ENCODE data around the gene FYTTD1.
"Not testable (repeated sequence)": the region's sequence is repeated elsewhere in the genome, so short reads cannot be mapped to it uniquely, and the experiment has no call there.

Gene FYTTD1

GRCh38 chr3:197727878-197728277 is 21.8 kb upstream of the FYTTD1 start:
- H3K4me3 ChIP-seq (ENCODE audit: low read length); H3K4me1 ChIP-seq (ENCODE audit: control insufficient read depth, insufficient read depth, low read length); H3K9ac ChIP-seq (ENCODE audit: low read length); H3K36me3 ChIP-seq (ENCODE audit: control insufficient read depth, insufficient read depth, low read length); H3K9me3 ChIP-seq (ENCODE audit: control insufficient read depth, low read length); H3K27me3 ChIP-seq (ENCODE audit: control insufficient read depth, insufficient read depth, low read length): not testable (repeated sequence)

DNA sequence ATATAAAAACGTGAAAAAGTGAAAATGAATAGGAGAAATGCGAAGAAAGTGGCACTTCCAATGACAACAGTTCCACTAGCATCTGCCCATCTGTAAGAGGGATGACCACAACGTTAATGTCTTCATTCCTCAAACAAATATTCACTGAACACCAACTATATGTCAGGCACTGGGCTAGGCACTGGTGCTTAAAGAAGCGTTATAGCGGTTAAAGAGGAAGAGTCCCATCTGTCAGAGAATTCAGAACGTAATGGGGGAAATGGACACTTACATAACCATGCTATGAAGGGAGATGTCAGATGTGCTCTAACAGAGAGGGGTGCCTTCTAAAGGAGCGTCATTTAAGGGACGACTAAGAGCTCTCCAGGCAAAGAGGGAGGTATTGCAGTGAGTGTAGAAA is 21.2 kb upstream of the FYTTD1 start:
- Histone ChIP-seq H3K27me3 (ENCODE audit: control insufficient read depth, insufficient read depth, low read length) (no peaks in the 10 kb centered on the region), H3K9me3 (ENCODE audit: control insufficient read depth, low read length) (no peaks in the 10 kb centered on the region), H3K36me3 (ENCODE audit: control insufficient read depth, insufficient read depth, low read length) (no peaks in the 10 kb centered on the region), H3K9ac (ENCODE audit: low read length) (no peak overlapping the region), H3K4me3 (ENCODE audit: low read length) (no peak overlapping the region), H3K4me1 (ENCODE audit: control insufficient read depth, insufficient read depth, low read length) (no peaks in the 10 kb centered on the region)

DNA sequence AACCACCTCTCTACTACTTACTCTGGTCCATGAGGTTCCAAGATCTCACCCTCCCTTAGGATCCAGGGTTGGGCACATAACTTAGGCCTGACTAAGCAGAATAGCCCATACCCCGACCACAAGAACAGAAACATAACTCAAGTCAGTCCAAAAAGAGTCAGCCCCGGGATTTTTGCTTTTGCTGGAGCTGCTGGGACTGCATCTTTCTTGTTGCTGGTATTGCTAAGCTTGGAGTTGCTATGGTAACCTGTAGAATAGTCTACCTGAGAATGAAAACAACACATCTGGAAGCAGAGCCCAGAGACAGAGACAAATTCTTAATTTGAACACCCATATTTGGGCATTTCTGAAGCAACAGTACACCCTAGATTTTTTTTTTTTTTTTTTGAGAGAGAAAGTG is 19.5 kb upstream of the FYTTD1 start:
- H3K9ac ChIP-seq (ENCODE audit: low read length): no peak overlapping the region
- no peaks in the 10 kb centered on the region for H3K4me1 ChIP-seq (ENCODE audit: control insufficient read depth, insufficient read depth, low read length)
- H3K27me3 ChIP-seq (ENCODE audit: control insufficient read depth, insufficient read depth, low read length): no peaks in the 10 kb centered on the region
- no peak overlapping the region for H3K4me3 ChIP-seq (ENCODE audit: low read length)
- H3K9me3 ChIP-seq (ENCODE audit: control insufficient read depth, low read length): no peaks in the 10 kb centered on the region
- no peaks in the 10 kb centered on the region for H3K36me3 ChIP-seq (ENCODE audit: control insufficient read depth, insufficient read depth, low read length)

DNA sequence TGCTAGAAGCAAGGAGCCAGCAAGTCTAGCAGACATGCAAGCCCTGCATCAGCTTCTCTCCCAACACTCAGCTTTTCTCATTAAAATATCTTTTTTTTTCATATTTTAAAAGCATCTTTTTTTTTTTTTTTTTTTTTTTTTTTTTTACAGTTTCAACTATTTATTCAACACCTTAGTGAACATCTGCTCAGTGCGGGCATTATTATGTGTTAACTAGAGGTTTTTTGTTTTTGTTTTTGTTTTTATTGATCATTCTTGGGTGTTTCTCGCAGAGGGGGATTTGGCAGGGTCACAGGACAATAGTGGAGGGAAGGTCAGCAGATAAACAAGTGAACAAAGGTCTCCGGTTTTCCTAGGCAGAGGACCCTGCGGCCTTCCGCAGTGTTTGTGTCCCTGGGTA is 18.9 kb upstream of the FYTTD1 start:
- not testable (repeated sequence) for H3K4me1 ChIP-seq (ENCODE audit: control insufficient read depth, insufficient read depth, low read length); H3K9ac ChIP-seq (ENCODE audit: low read length); H3K9me3 ChIP-seq (ENCODE audit: control insufficient read depth, low read length); H3K4me3 ChIP-seq (ENCODE audit: low read length); H3K27me3 ChIP-seq (ENCODE audit: control insufficient read depth, insufficient read depth, low read length); H3K36me3 ChIP-seq (ENCODE audit: control insufficient read depth, insufficient read depth, low read length)

GRCh38 chr3:197731483-197731882 is 18.2 kb upstream of the FYTTD1 start:
- H3K4me3 ChIP-seq (ENCODE audit: low read length); H3K27me3 ChIP-seq (ENCODE audit: control insufficient read depth, insufficient read depth, low read length); H3K9ac ChIP-seq (ENCODE audit: low read length); H3K9me3 ChIP-seq (ENCODE audit: control insufficient read depth, low read length); H3K36me3 ChIP-seq (ENCODE audit: control insufficient read depth, insufficient read depth, low read length); H3K4me1 ChIP-seq (ENCODE audit: control insufficient read depth, insufficient read depth, low read length): not testable (repeated sequence)

DNA sequence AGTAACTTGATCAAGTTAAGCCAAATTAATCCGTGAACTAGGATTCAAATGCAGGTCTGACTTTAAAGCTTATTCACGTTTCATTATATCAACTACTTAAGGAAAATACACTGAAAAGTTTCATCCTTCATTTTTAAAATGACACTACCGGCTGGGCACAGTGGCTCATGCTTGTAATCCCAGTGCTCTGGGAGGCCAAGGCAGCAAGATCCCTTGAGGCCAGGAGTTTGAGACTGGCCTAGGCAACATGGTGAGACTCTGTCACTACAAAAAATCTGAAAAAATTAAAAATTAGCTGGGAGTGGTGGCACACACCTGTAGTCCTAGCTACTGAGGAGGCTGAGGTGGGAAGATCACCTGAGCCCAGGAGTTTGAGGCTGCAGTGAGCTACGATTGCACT is 16.6 kb upstream of the FYTTD1 start:
- Histone ChIP-seq H3K4me3 (ENCODE audit: low read length) (no peak overlapping the region), H3K4me1 (ENCODE audit: control insufficient read depth, insufficient read depth, low read length) (peaks cover 13% of the 10 kb centered on the region), H3K27me3 (ENCODE audit: control insufficient read depth, insufficient read depth, low read length) (no peaks in the 10 kb centered on the region), H3K9ac (ENCODE audit: low read length) (no peak overlapping the region), H3K36me3 (ENCODE audit: control insufficient read depth, insufficient read depth, low read length) (no peaks in the 10 kb centered on the region), H3K9me3 (ENCODE audit: control insufficient read depth, low read length) (no peaks in the 10 kb centered on the region)

DNA sequence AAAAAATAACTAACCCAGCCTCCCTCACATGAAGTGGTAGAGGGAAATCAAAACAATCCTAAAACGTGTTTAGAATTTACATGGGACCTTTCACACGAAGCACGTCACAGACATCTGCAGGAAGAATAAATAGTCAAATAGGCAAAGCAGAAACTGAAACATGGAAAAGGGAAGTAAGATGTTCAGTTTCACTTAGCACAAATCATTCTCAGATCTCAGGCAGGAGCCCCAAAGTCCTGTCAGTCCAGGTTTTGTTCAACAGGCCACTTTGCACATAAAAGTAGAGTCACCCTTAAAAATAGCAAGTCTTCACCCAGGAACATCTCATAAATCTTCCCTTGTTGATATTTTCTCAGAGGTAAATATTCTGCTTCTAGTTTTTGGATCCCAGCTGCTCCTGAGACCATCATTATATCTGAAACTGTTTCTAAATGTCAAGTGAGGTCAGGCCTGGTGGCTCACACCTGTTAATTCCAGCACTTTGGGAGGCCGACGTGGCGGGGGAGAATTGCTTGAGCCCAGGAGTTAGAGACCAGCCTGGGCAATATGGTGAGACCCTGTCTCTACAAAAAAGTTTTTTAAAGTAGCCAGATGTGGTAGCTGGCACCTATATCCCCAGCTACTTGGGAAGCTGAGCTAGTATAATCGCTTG is 14.9 kb upstream of the FYTTD1 start:
- Histone ChIP-seq H3K4me3 (ENCODE audit: low read length) (no peak overlapping the region), H3K36me3 (ENCODE audit: control insufficient read depth, insufficient read depth, low read length) (no peaks in the 10 kb centered on the region), H3K9me3 (ENCODE audit: control insufficient read depth, low read length) (no peaks in the 10 kb centered on the region), H3K27me3 (ENCODE audit: control insufficient read depth, insufficient read depth, low read length) (no peaks in the 10 kb centered on the region), H3K4me1 (ENCODE audit: control insufficient read depth, insufficient read depth, low read length) (peaks cover 13% of the 10 kb centered on the region), H3K9ac (ENCODE audit: low read length) (no peak overlapping the region)

DNA sequence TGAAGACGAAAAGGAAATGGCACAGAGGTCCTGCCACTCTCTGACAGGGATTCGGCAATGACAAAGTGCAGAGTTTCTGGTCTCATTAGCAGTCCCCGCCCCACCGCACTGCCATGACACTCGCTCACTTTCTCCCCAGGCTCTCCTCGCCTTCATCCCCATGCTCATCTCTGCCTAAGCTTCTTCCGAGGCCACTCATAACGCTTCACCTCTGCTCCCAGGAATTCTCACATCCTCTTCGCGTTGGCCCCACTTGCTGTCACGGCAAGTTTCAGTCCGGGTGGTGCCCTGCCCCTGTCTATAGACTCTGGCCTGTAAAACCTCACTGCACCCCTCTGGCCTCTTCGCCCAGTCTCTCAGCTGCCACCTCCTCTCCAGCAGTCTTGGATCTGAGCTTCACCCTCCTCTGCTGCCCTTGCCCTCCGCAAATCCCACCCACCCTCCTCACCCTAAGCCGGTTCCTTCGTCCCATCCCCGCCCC is 13.6 kb upstream of the FYTTD1 start:
- Histone ChIP-seq H3K4me1 (ENCODE audit: control insufficient read depth, insufficient read depth, low read length) (peaks cover 13% of the 10 kb centered on the region), H3K36me3 (ENCODE audit: control insufficient read depth, insufficient read depth, low read length) (no peaks in the 10 kb centered on the region), H3K27me3 (ENCODE audit: control insufficient read depth, insufficient read depth, low read length) (no peaks in the 10 kb centered on the region), H3K4me3 (ENCODE audit: low read length) (peak overlapping the region; percentile 58), H3K9ac (ENCODE audit: low read length) (peak overlapping the region; percentile 67), H3K9me3 (ENCODE audit: control insufficient read depth, low read length) (no peaks in the 10 kb centered on the region)

GRCh38 chr3:197736491-197737318 is 13.0 kb upstream of the FYTTD1 start, which contains the start of gene RUBCN:
TSS of gene RUBCN (minus strand) at chr3:197736904. CDS start at chr3:197736719, 185 bp downstream.
- Histone ChIP-seq H3K4me1 (ENCODE audit: control insufficient read depth, insufficient read depth, low read length) (peaks cover 13% of the 10 kb centered on the region), H3K4me3 (ENCODE audit: low read length) (peak within 1 kb of the TSS; percentile 70), H3K9ac (ENCODE audit: low read length) (peak within 1 kb of the TSS; percentile 76), H3K9me3 (ENCODE audit: control insufficient read depth, low read length) (no peaks in the 10 kb centered on the region), H3K27me3 (ENCODE audit: control insufficient read depth, insufficient read depth, low read length) (no peaks in the 10 kb centered on the region), H3K36me3 (ENCODE audit: control insufficient read depth, insufficient read depth, low read length) (no peaks in the 10 kb centered on the region)

DNA sequence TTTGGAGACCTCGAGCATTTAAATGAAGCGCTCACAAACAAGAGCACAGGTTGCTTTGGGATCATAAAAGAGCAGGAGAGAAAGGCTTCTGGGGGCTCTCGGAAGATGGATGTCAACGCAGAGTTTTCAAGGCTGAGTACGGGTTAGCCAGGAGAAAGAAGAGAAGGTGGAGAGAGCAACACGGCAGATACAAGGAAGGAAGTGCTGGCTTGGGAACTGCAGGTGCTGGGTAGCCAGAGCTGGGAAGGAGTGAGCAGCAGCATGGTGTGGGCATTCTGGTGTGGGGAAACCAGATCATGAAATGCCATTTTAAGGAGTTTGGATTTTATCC is 12.4 kb upstream of the FYTTD1 start:
- peak overlapping the region; percentile 70 for H3K4me3 ChIP-seq (ENCODE audit: low read length)
- H3K27me3 ChIP-seq (ENCODE audit: control insufficient read depth, insufficient read depth, low read length): no peaks in the 10 kb centered on the region
- peaks cover 13% of the 10 kb centered on the region for H3K4me1 ChIP-seq (ENCODE audit: control insufficient read depth, insufficient read depth, low read length)
- no peaks in the 10 kb centered on the region for H3K36me3 ChIP-seq (ENCODE audit: control insufficient read depth, insufficient read depth, low read length)
- peak overlapping the region; percentile 76 for H3K9ac ChIP-seq (ENCODE audit: low read length)
- H3K9me3 ChIP-seq (ENCODE audit: control insufficient read depth, low read length): no peaks in the 10 kb centered on the region

DNA sequence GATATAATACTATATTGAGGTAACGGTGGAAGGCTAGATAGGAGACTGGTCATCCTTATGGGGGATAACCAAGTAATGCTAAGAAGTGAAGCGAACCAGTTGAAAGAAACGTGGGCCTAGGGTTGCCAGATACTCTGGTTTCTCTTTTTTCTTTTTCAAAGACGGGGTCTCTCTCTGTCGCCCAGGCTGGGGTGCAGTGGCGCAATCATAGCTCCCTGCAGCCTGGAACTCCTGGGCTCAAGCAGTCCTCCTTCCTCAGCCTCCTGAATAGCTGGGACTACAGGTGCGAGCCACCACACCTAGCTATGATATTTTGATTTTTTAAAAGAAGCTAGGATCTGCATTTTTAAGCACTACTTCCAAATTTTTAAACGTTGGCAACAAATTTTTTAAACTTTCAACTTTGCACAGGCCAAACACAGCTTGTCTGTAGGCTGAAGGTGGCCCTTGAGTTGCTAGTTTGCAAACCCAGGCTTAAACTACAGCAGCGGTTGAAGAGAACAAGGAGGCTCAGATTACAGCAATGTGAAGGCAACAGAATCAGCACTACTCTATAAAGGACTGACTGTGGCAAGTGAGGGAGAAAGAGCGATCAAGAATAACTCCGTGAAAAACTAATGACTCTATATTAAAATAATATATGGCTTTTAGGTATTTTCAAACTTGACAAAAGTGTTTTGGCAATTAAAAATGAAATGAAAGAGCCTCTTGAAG is 11.8 kb upstream of the FYTTD1 start:
- Histone ChIP-seq H3K9me3 (ENCODE audit: control insufficient read depth, low read length) (no peaks in the 10 kb centered on the region), H3K4me3 (ENCODE audit: low read length) (no peak overlapping the region), H3K27me3 (ENCODE audit: control insufficient read depth, insufficient read depth, low read length) (no peaks in the 10 kb centered on the region), H3K4me1 (ENCODE audit: control insufficient read depth, insufficient read depth, low read length) (peaks cover 13% of the 10 kb centered on the region), H3K36me3 (ENCODE audit: control insufficient read depth, insufficient read depth, low read length) (no peaks in the 10 kb centered on the region), H3K9ac (ENCODE audit: low read length) (peak overlapping the region; percentile 76)

DNA sequence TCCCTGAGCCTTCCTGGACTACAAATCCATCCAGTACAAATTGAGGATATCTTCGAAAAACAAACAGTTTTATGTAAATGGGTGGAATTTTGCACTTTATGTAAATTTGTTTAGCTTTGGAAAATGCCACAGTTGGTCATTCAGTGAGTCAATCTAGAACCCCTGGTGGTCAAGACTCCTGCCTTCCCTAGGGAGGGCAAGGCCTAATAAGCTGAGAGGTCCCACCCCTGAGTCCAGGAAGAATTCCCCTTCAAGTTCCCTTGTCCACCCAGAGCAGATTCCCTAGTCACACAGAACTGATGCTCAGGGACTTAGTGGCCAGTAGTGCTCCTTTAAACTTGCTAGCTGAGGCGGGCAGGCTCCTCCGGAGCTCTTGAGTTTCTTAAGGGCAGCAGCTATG is 6.9 kb upstream of the FYTTD1 start:
- no peaks in the 10 kb centered on the region for H3K4me1 ChIP-seq (ENCODE audit: control insufficient read depth, insufficient read depth, low read length)
- no peaks in the 10 kb centered on the region for H3K9me3 ChIP-seq (ENCODE audit: control insufficient read depth, low read length)
- H3K9ac ChIP-seq (ENCODE audit: low read length): no peak overlapping the region
- no peaks in the 10 kb centered on the region for H3K27me3 ChIP-seq (ENCODE audit: control insufficient read depth, insufficient read depth, low read length)
- H3K36me3 ChIP-seq (ENCODE audit: control insufficient read depth, insufficient read depth, low read length): no peaks in the 10 kb centered on the region
- H3K4me3 ChIP-seq (ENCODE audit: low read length): no peak overlapping the region
